GM12878 (cell line): ENCODE data around the gene APBA3. TPM values are rescaled to one million over a fixed set of nuclear protein-coding genes. Genes with fewer than 3 reads are reported as not detected.
A peak's percentile ranks its signal among the peaks of the same experiment; 100 is the strongest.

Source experiments
- BMI1 ChIP-seq: fragments of 450-650 bp; IDR thresholded peaks from 2 replicates; pipeline ENCODE4 v1.6.1; 2016; ENCODE audit warnings: mild to moderate bottlenecking, moderate library complexity, borderline replicate concordance
- CBX3 ChIP-seq: fragments of 200-600 bp; sonication (generic); IDR thresholded peaks from 2 replicates; pipeline ENCODE4 v1.6.1; 2016; ENCODE audit warnings: low read depth, borderline replicate concordance
- CHD4 ChIP-seq: fragments of 200-600 bp; sonication (generic); IDR thresholded peaks from 2 replicates; pipeline ENCODE4 v1.6.1; 2016; ENCODE audit warnings: mild to moderate bottlenecking
- EGR1 ChIP-seq, 2 experiments: IDR thresholded peaks; 1 replicate in 1 of 2; 2 replicates in 1 of 2; pipeline ENCODE4 v1.6.1; 2011 to 2012; ENCODE audit warnings: low read depth in 2 of 2, low read length in 2 of 2, borderline replicate concordance in 1 of 2, mild to moderate bottlenecking in 1 of 2, moderate library complexity in 1 of 2
- GABPA ChIP-seq: IDR thresholded peaks from 2 replicates; pipeline ENCODE4 v1.6.1; 2014; ENCODE audit warnings: antibody characterized with exemption, low read depth, mild to moderate bottlenecking, inconsistent platforms
- IKZF1 ChIP-seq: fragments of 450-650 bp; conservative IDR thresholded peaks from 2 replicates; pipeline ENCODE4 v1.6.1; 2017; ENCODE audit warnings: antibody characterized with exemption, mild to moderate bottlenecking
- KLF5 ChIP-seq: fragments of 450-650 bp; IDR thresholded peaks from 2 replicates; pipeline ENCODE4 v1.6.1; 2014; ENCODE audit warnings: mild to moderate bottlenecking; ENCODE audit not compliant: partially characterized antibody
- PAX5 ChIP-seq: IDR thresholded peaks from 2 replicates; pipeline ENCODE4 v1.6.1; 2011; ENCODE audit warnings: low read depth, low read length, borderline replicate concordance
- RUNX3 ChIP-seq: IDR thresholded peaks from 2 replicates; pipeline ENCODE4 v1.6.1; 2012; ENCODE audit warnings: low read length, inconsistent platforms
- SREBF2 ChIP-seq: IDR thresholded peaks from 2 replicates; pipeline ENCODE4 v1.6.1; 2012; ENCODE audit warnings: mild to moderate bottlenecking, low read length
- TAF1 ChIP-seq: IDR thresholded peaks from 2 replicates; pipeline ENCODE4 v1.6.1; 2011; ENCODE audit warnings: mild to moderate bottlenecking, low read depth, low read length, borderline replicate concordance
- TARDBP ChIP-seq: IDR thresholded peaks from 2 replicates; pipeline ENCODE4 v1.6.1; 2016; ENCODE audit warnings: borderline replicate concordance
- polyA plus RNA-seq, 11 experiments: library from polyadenylated mRNA; depleted of rRNA in 4 of 11; unstranded in 6 of 11; stranded (reverse) in 5 of 11; fragments of >200 nt; fragmentation: Nextera tagmentation in 4 of 11; fragmentation: Illumina TruSeq in 1 of 11; extraction: Ambion mirVana in 4 of 11; extraction: Trizol in 1 of 11; gene quantifications; 1 replicate in 1 of 11; 2 replicates in 10 of 11; pipeline versions ENCODE4 v1.2.1 to v1.2.3, GENCODE V29; 2011 to 2016; ENCODE audit warnings: inconsistent platforms in 2 of 11, missing spikeins in 2 of 11, low read depth in 1 of 11
- total RNA-seq, 4 experiments: library from RNA; depleted of rRNA in 3 of 4; stranded (reverse); fragments of >200 nt in 3 of 4; fragmentation: Illumina TruSeq in 1 of 4; extraction: Trizol in 1 of 4; gene quantifications; 2 replicates each; pipeline versions ENCODE4 v1.2.1 to v1.2.3, GENCODE V29; 2013 to 2021
- TF ChIP-seq, protein P1 (sequence below): fragments of 450-650 bp; IDR thresholded peaks from 2 replicates; pipeline ENCODE4 v1.6.1; 2017; ENCODE audit warnings: mild to moderate bottlenecking, moderate library complexity
- TF ChIP-seq, protein P2 (sequence below): IDR thresholded peaks from 2 replicates; pipeline ENCODE4 v1.6.1; 2012; ENCODE audit warnings: low read depth, low read length, improper control_type of control experiment
- TF ChIP-seq, protein P3 (sequence below): fragments of 150-350 bp; IDR thresholded peaks from 2 replicates; pipeline ENCODE4 v1.6.1; 2016; ENCODE audit warnings: low read depth, low read length
- TF ChIP-seq, protein P4 (sequence below): fragments of 450-650 bp; IDR thresholded peaks from 2 replicates; pipeline ENCODE4 v1.6.1; 2018; ENCODE audit warnings: borderline replicate concordance, mild to moderate bottlenecking; ENCODE audit not compliant: partially characterized antibody

The APBA3 gene
- total and polyA plus RNA-seq, 10 of the 15 experiments (the other 5 are each of a cell fraction or from before 2014, with no cell fraction given): 0.31 to 36.4 (median 18.3) TPM

DNA sequence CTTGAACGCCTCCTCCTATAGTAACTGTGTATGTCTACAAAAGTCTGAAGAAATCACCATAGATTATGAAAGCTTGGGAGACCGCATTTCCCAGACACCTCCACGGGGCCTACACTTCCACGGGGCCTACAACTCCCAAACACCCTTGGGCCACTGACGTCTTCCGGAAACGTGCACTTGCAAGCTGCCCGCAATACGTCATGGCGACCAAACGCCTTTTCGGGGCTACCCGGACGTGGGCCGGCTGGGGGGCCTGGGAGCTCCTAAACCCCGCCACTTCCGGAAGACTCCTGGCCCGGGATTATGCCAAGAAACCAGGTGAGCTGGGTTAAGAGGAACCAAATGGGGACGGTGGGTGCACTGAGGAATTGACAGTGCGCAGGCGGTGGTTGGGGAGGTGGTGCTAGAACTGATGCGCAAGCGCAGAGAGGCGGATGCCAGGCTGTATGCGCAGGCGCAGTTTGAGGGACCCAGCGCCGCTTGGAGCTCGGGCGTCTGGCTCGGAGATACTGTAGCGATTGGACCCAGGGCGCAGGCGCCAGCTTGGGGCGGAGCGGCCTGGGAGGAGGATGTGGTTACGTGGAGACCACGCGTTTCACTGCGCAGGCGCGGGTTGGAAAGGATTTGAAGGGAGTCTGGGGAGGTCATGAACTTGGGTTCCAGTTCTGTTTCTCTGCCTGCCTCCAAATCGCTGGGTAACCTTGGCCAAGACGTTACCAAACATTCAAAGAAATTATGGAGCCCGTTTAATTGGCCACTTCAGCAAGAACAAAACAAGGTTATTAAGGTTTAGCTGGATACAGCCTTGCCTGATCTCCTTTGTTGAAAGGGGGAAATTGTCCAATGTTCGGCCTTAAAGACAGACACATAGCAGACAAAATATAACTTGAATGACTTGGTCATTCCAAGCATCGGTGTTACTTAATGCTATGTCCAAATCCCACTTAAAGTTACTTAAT, 1.3 kb upstream of the APBA3 start, which contains the start of gene MRPL54 (continued):
- TF ChIP-seq, protein P1, sequence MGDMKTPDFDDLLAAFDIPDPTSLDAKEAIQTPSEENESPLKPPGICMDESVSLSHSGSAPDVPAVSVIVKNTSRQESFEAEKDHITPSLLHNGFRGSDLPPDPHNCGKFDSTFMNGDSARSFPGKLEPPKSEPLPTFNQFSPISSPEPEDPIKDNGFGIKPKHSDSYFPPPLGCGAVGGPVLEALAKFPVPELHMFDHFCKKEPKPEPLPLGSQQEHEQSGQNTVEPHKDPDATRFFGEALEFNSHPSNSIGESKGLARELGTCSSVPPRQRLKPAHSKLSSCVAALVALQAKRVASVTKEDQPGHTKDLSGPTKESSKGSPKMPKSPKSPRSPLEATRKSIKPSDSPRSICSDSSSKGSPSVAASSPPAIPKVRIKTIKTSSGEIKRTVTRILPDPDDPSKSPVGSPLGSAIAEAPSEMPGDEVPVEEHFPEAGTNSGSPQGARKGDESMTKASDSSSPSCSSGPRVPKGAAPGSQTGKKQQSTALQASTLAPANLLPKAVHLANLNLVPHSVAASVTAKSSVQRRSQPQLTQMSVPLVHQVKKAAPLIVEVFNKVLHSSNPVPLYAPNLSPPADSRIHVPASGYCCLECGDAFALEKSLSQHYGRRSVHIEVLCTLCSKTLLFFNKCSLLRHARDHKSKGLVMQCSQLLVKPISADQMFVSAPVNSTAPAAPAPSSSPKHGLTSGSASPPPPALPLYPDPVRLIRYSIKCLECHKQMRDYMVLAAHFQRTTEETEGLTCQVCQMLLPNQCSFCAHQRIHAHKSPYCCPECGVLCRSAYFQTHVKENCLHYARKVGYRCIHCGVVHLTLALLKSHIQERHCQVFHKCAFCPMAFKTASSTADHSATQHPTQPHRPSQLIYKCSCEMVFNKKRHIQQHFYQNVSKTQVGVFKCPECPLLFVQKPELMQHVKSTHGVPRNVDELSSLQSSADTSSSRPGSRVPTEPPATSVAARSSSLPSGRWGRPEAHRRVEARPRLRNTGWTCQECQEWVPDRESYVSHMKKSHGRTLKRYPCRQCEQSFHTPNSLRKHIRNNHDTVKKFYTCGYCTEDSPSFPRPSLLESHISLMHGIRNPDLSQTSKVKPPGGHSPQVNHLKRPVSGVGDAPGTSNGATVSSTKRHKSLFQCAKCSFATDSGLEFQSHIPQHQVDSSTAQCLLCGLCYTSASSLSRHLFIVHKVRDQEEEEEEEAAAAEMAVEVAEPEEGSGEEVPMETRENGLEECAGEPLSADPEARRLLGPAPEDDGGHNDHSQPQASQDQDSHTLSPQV: no peak
- TF ChIP-seq CHD4: no peak
- TF ChIP-seq BMI1: no peak
- TF ChIP-seq, protein P2, sequence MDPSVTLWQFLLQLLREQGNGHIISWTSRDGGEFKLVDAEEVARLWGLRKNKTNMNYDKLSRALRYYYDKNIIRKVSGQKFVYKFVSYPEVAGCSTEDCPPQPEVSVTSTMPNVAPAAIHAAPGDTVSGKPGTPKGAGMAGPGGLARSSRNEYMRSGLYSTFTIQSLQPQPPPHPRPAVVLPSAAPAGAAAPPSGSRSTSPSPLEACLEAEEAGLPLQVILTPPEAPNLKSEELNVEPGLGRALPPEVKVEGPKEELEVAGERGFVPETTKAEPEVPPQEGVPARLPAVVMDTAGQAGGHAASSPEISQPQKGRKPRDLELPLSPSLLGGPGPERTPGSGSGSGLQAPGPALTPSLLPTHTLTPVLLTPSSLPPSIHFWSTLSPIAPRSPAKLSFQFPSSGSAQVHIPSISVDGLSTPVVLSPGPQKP: peak; percentile 78
- TF ChIP-seq CBX3: no peak
- TF ChIP-seq, protein P3, sequence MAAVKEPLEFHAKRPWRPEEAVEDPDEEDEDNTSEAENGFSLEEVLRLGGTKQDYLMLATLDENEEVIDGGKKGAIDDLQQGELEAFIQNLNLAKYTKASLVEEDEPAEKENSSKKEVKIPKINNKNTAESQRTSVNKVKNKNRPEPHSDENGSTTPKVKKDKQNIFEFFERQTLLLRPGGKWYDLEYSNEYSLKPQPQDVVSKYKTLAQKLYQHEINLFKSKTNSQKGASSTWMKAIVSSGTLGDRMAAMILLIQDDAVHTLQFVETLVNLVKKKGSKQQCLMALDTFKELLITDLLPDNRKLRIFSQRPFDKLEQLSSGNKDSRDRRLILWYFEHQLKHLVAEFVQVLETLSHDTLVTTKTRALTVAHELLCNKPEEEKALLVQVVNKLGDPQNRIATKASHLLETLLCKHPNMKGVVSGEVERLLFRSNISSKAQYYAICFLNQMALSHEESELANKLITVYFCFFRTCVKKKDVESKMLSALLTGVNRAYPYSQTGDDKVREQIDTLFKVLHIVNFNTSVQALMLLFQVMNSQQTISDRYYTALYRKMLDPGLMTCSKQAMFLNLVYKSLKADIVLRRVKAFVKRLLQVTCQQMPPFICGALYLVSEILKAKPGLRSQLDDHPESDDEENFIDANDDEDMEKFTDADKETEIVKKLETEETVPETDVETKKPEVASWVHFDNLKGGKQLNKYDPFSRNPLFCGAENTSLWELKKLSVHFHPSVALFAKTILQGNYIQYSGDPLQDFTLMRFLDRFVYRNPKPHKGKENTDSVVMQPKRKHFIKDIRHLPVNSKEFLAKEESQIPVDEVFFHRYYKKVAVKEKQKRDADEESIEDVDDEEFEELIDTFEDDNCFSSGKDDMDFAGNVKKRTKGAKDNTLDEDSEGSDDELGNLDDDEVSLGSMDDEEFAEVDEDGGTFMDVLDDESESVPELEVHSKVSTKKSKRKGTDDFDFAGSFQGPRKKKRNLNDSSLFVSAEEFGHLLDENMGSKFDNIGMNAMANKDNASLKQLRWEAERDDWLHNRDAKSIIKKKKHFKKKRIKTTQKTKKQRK: no peak
- peak in 1 of 2 experiments; percentile 18; a peak in 1 of 3 replicates for TF ChIP-seq EGR1 (IDR thresholded peaks at IDR 0.05; ENCODE audit: borderline replicate concordance in 1 of 2, low read depth in 2 of 2, low read length in 2 of 2)
- TF ChIP-seq PAX5: no peak
- peak; percentile 84 for TF ChIP-seq RUNX3
- TF ChIP-seq KLF5: peak; percentile 86
- TF ChIP-seq, protein P4, sequence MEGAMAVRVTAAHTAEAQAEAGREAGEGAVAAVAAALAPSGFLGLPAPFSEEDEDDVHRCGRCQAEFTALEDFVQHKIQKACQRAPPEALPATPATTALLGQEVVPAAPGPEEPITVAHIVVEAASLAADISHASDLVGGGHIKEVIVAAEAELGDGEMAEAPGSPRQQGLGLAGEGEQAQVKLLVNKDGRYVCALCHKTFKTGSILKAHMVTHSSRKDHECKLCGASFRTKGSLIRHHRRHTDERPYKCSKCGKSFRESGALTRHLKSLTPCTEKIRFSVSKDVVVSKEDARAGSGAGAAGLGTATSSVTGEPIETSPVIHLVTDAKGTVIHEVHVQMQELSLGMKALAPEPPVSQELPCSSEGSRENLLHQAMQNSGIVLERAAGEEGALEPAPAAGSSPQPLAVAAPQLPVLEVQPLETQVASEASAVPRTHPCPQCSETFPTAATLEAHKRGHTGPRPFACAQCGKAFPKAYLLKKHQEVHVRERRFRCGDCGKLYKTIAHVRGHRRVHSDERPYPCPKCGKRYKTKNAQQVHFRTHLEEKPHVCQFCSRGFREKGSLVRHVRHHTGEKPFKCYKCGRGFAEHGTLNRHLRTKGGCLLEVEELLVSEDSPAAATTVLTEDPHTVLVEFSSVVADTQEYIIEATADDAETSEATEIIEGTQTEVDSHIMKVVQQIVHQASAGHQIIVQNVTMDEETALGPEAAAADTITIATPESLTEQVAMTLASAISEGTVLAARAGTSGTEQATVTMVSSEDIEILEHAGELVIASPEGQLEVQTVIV: peak; percentile 66
- TF ChIP-seq IKZF1: peak; percentile 100
- peak; percentile 87 for TF ChIP-seq GABPA
- TF ChIP-seq TAF1: peak; percentile 83
- TF ChIP-seq TARDBP: no peak
- TF ChIP-seq SREBF2: no peak
